DOHH2 (cell line): ENCODE measurements around the gene CR1.
"Not testable (repeated sequence)": the region's sequence is repeated elsewhere in the genome, so short reads cannot be mapped to it uniquely, and the experiment has no call there.

ENCODE experiments used
- H3F3A ChIP-seq: fragments of 200-600 bp; sonication (generic), shearing (Covaris generic); 2 replicates; pipeline ENCODE4 v1.6.0; 2016; ENCODE audit warnings: antibody characterized with exemption, mild to moderate bottlenecking; ENCODE audit not compliant: control insufficient read depth, insufficient read depth
- H3K27ac ChIP-seq: fragments of 200-600 bp; sonication (generic); 2 replicates; pipeline ENCODE4 v1.5.1; 2014; ENCODE audit warnings: low read depth, mild to moderate bottlenecking, low read length, moderate library complexity
- H3K27me3 ChIP-seq: fragments of 200-600 bp; sonication (generic); 2 replicates; pipeline ENCODE4 v1.6.1; 2014; ENCODE audit warnings: mild to moderate bottlenecking, low read length, mixed read lengths; ENCODE audit not compliant: control insufficient read depth
- H3K36me3 ChIP-seq: fragments of 200-600 bp; sonication (generic); 2 replicates; pipeline ENCODE4 v1.6.1; 2014; ENCODE audit warnings: mild to moderate bottlenecking, low read length, moderate library complexity, mixed read lengths; ENCODE audit not compliant: control insufficient read depth
- H3K4me1 ChIP-seq: fragments of 200-600 bp; sonication (generic); 2 replicates; pipeline ENCODE4 v1.6.1; 2014; ENCODE audit warnings: mild to moderate bottlenecking, low read length, mixed read lengths; ENCODE audit not compliant: control insufficient read depth
- H3K4me2 ChIP-seq: fragments of 200-600 bp; sonication (generic); 2 replicates; pipeline ENCODE4 v1.6.0; 2014; ENCODE audit warnings: mild to moderate bottlenecking, low read length, moderate library complexity
- H3K4me3 ChIP-seq: fragments of 200-600 bp; sonication (generic); 2 replicates; pipeline ENCODE4 v1.5.1; 2014; ENCODE audit warnings: mild to moderate bottlenecking, low read length, mixed read lengths
- H3K79me2 ChIP-seq: fragments of 200-600 bp; sonication (generic); 2 replicates; pipeline ENCODE4 v1.6.1; 2014; ENCODE audit warnings: mild to moderate bottlenecking, low read length, mixed read lengths; ENCODE audit not compliant: control insufficient read depth
- H3K9me2 ChIP-seq: fragments of 200-600 bp; sonication (generic); replicated peaks from 2 replicates; pipeline ENCODE4 v1.6.1; 2014; ENCODE audit warnings: mild to moderate bottlenecking, low read length, mixed read lengths; ENCODE audit not compliant: control insufficient read depth
- H3K9me3 ChIP-seq: fragments of 200-600 bp; sonication (generic); 2 replicates; pipeline ENCODE4 v1.6.1; 2014; ENCODE audit warnings: antibody characterized with exemption, low read length, mixed read lengths; ENCODE audit not compliant: control insufficient read depth, insufficient read depth
- H4K20me1 ChIP-seq: fragments of 200-600 bp; sonication (generic); 2 replicates; pipeline ENCODE4 v1.6.0; 2014; ENCODE audit warnings: low read depth, mild to moderate bottlenecking, antibody characterized with exemption, low read length, moderate library complexity; ENCODE audit not compliant: control insufficient read depth, insufficient read depth
- CTCF ChIP-seq: fragments of 200-600 bp; sonication (generic); IDR thresholded peaks from one replicate; pipeline ENCODE4 v1.5.1; 2014; ENCODE audit warnings: antibody characterized with exemption, mild to moderate bottlenecking, low read depth, low read length; ENCODE audit not compliant: poor library complexity, severe bottlenecking
- EZH2phosphoT487 ChIP-seq: fragments of 200-600 bp; sonication (generic); IDR thresholded peaks from 2 replicates; pipeline ENCODE4 v1.6.1; 2017; ENCODE audit warnings: borderline replicate concordance, mild to moderate bottlenecking, antibody characterized with exemption, low read length, moderate library complexity, mixed read lengths

The CR1 gene

GRCh38 chr1:207494171-207494570, 1.8 kb upstream of the CR1 start:
- Histone ChIP-seq H3K9me2 (no peaks in the 10 kb centered on the region), H3K27me3 (peaks cover 45% of the 10 kb centered on the region), H3K4me1 (peaks cover 5% of the 10 kb centered on the region; the same call in 1 of the 2 replicates), H3F3A (no peaks in the 10 kb centered on the region), H3K79me2 (no peaks in the 10 kb centered on the region), H3K36me3 (no peaks in the 10 kb centered on the region), H3K4me3 (no peak overlapping the region), H3K27ac (no peak overlapping the region), H3K9me3 (no peaks in the 10 kb centered on the region), H3K4me2 (no peak overlapping the region), H4K20me1 (no peaks in the 10 kb centered on the region)
- TF ChIP-seq CTCF (no peak), EZH2phosphoT487 (no peak)

- not testable (repeated sequence) for H3K79me2 ChIP-seq, H4K20me1 ChIP-seq, H3K4me1 ChIP-seq, H3K9me3 ChIP-seq, H3K27ac ChIP-seq, H3F3A ChIP-seq, H3K4me3 ChIP-seq, H3K36me3 ChIP-seq, H3K9me2 ChIP-seq
- peak overlapping the region; percentile 6 for H3K4me2 ChIP-seq
- peaks cover 45% of the 10 kb centered on the region for H3K27me3 ChIP-seq
Measured at GRCh38 chr1:207495281-207495680, 676 bp upstream of the CR1 start.

- peaks cover 5% of the 10 kb centered on the region; the same call in 1 of the 2 replicates for H3K4me1 ChIP-seq
- H3K27ac ChIP-seq, result no peak overlapping the region
- H3K9me2 ChIP-seq, result no peaks in the 10 kb centered on the region
- no peaks in the 10 kb centered on the region for H3K79me2 ChIP-seq
- no peaks in the 10 kb centered on the region for H3K36me3 ChIP-seq
- no peak overlapping the region for H3K4me2 ChIP-seq
- no peak overlapping the region for H3K4me3 ChIP-seq
- no peaks in the 10 kb centered on the region for H3F3A ChIP-seq
- no peaks in the 10 kb centered on the region for H3K9me3 ChIP-seq
- H3K27me3 ChIP-seq, result peaks cover 47% of the 10 kb centered on the region
- H4K20me1 ChIP-seq, result no peaks in the 10 kb centered on the region
- TF ChIP-seq EZH2phosphoT487 (no peak), CTCF (no peak)
Measured at GRCh38 chr1:207497941-207498340, 2.0 kb downstream of the CR1 start.

- Histone ChIP-seq H3K9me2 (no peaks in the 10 kb centered on the region), H3K36me3 (no peaks in the 10 kb centered on the region), H3K27ac (no peak overlapping the region), H3K4me2 (no peak overlapping the region), H3F3A (no peaks in the 10 kb centered on the region), H4K20me1 (no peaks in the 10 kb centered on the region), H3K4me1 (peaks cover 5% of the 10 kb centered on the region; the same call in 1 of the 2 replicates), H3K79me2 (no peaks in the 10 kb centered on the region), H3K27me3 (peaks cover 35% of the 10 kb centered on the region), H3K4me3 (no peak overlapping the region), H3K9me3 (no peaks in the 10 kb centered on the region)
- TF ChIP-seq EZH2phosphoT487, result no peak
- peak; percentile 77 for TF ChIP-seq CTCF
Measured at GRCh38 chr1:207499573-207499972, 3.6 kb downstream of the CR1 start.
